ENCODE results near the gene OR4K5. TPM values are rescaled to one million over a fixed set of nuclear protein-coding genes. Genes with fewer than 3 reads are reported as not detected.
"Not testable (repeated sequence)": the region's sequence is repeated elsewhere in the genome, so short reads cannot be mapped to it uniquely, and the experiment has no call there.

The OR4K5 gene
- total RNA-seq (2014; rRNA removed; shearing (Covaris generic)): not detected in 2 replicates
- polyA plus RNA-seq (2015; cell fraction: cytosol; rRNA removed): not detected in 2 replicates
- polyA plus RNA-seq (2015; cell fraction: nucleus; rRNA removed): not detected in 2 replicates

GRCh38 chr14:19920021-19920657 lies at the start of gene OR4K5:
OR4K5 (plus strand) TSS chr14:19920607; CDS start chr14:19920607, 0 bp downstream.
- DNase-seq (ENCODE audit: low read depth, low spot score): no peak
- in situ Hi-C loops (cut with HindIII; ENCODE audit: low pct_unique_long_range_greater_than_20kb, low sequenced_read_pairs): no loop called here

- in situ Hi-C loops (cut with HindIII; ENCODE audit: low pct_unique_long_range_greater_than_20kb, low sequenced_read_pairs): no loop called here
- DNase-seq (ENCODE audit: low read depth, low spot score): no peak
These were observed 47.2 kb upstream of the OR4K5 start for GRCh38 chr14:19873178-19873577.

GRCh38 chr14:19874842-19875241 lies 45.6 kb upstream of the OR4K5 start, which contains the start of gene OR4K2:
OR4K2 (plus strand) TSS chr14:19875142; CDS start chr14:19876268, 1,126 bp downstream.
- no peak for DNase-seq (ENCODE audit: low read depth, low spot score)
- in situ Hi-C loops (cut with HindIII; ENCODE audit: low pct_unique_long_range_greater_than_20kb, low sequenced_read_pairs): no loop called here

GRCh38 chr14:19878029-19878642 lies 42.3 kb upstream of the OR4K5 start:
- DNase-seq (ENCODE audit: low read depth, low spot score): peak; percentile 63
- in situ Hi-C loops (cut with HindIII; ENCODE audit: low pct_unique_long_range_greater_than_20kb, low sequenced_read_pairs): no loop called here

GRCh38 chr14:19895282-19895681 lies 25.1 kb upstream of the OR4K5 start:
- in situ Hi-C loops (cut with HindIII; ENCODE audit: low pct_unique_long_range_greater_than_20kb, low sequenced_read_pairs): no loop called here
- no peak for DNase-seq (ENCODE audit: low read depth, low spot score)

- no peak for DNase-seq (ENCODE audit: low read depth, low spot score)
- in situ Hi-C loops (cut with HindIII; ENCODE audit: low pct_unique_long_range_greater_than_20kb, low sequenced_read_pairs): no loop called here
These were observed 19.4 kb upstream of the OR4K5 start for GRCh38 chr14:19900999-19901398.

GRCh38 chr14:19902409-19902808 lies 18.0 kb upstream of the OR4K5 start:
- no peak for DNase-seq (ENCODE audit: low read depth, low spot score)
- in situ Hi-C loops (cut with HindIII; ENCODE audit: low pct_unique_long_range_greater_than_20kb, low sequenced_read_pairs): no loop called here

GRCh38 chr14:19906665-19907064 lies 13.7 kb upstream of the OR4K5 start:
- no peak for DNase-seq (ENCODE audit: low read depth, low spot score)
- in situ Hi-C loops (cut with HindIII; ENCODE audit: low pct_unique_long_range_greater_than_20kb, low sequenced_read_pairs): no loop called here

- DNase-seq (ENCODE audit: low read depth, low spot score): no peak
- in situ Hi-C loops (cut with HindIII; ENCODE audit: low pct_unique_long_range_greater_than_20kb, low sequenced_read_pairs): no loop called here
These were observed 9.3 kb upstream of the OR4K5 start for GRCh38 chr14:19911114-19911513.

GRCh38 chr14:19917243-19917642 lies 3.2 kb upstream of the OR4K5 start:
- no peak for DNase-seq (ENCODE audit: low read depth, low spot score)
- in situ Hi-C loops (cut with HindIII; ENCODE audit: low pct_unique_long_range_greater_than_20kb, low sequenced_read_pairs): no loop called here

GRCh38 chr14:19917955-19918518 lies 2.4 kb upstream of the OR4K5 start:
- in situ Hi-C loops (cut with HindIII; ENCODE audit: low pct_unique_long_range_greater_than_20kb, low sequenced_read_pairs): no loop called here
- no peak for DNase-seq (ENCODE audit: low read depth, low spot score)

- DNase-seq (ENCODE audit: low read depth, low spot score): no peak
- in situ Hi-C loops (cut with HindIII; ENCODE audit: low pct_unique_long_range_greater_than_20kb, low sequenced_read_pairs): no loop called here
These were observed 1.7 kb upstream of the OR4K5 start for GRCh38 chr14:19918553-19919264.

- DNase-seq (ENCODE audit: low read depth, low spot score): no peak
- in situ Hi-C loops (cut with HindIII; ENCODE audit: low pct_unique_long_range_greater_than_20kb, low sequenced_read_pairs): no loop called here
These were observed 10.2 kb downstream of the OR4K5 start, which contains the start of gene OR4K1 for GRCh38 chr14:19930617-19931016. OR4K1 (plus strand) TSS chr14:19930917; CDS start chr14:19935667, 4,750 bp downstream.

GRCh38 chr14:19941668-19942067 lies 21.3 kb downstream of the OR4K5 start:
- DNase-seq (ENCODE audit: low read depth, low spot score): no peak
- in situ Hi-C loops (cut with HindIII; ENCODE audit: low pct_unique_long_range_greater_than_20kb, low sequenced_read_pairs): no loop called here

GRCh38 chr14:19947413-19948090 lies 27.1 kb downstream of the OR4K5 start:
- DNase-seq (ENCODE audit: low read depth, low spot score): peak; percentile 38
- in situ Hi-C loops (cut with HindIII; ENCODE audit: low pct_unique_long_range_greater_than_20kb, low sequenced_read_pairs): no loop called here

- no peak for DNase-seq (ENCODE audit: low read depth, low spot score)
- in situ Hi-C loops (cut with HindIII; ENCODE audit: low pct_unique_long_range_greater_than_20kb, low sequenced_read_pairs): no loop called here
These were observed 28.8 kb downstream of the OR4K5 start for GRCh38 chr14:19949218-19949617.

GRCh38 chr14:19969735-19970134 lies 49.3 kb downstream of the OR4K5 start:
- in situ Hi-C loops (cut with HindIII; ENCODE audit: low pct_unique_long_range_greater_than_20kb, low sequenced_read_pairs): not testable (repeated sequence)

More at GRCh38 chr14:19969735-19970134, 49.3 kb downstream of the OR4K5 start:
- DNase-seq (ENCODE audit: low read depth, low spot score): not testable (repeated sequence)

Data from SK-MEL-5 (cell line).